ENCODE data around the gene ZNF3.
"Not testable (repeated sequence)": the region's sequence is repeated elsewhere in the genome, so short reads cannot be mapped to it uniquely, and the experiment has no call there.

The ZNF3 gene

DNA sequence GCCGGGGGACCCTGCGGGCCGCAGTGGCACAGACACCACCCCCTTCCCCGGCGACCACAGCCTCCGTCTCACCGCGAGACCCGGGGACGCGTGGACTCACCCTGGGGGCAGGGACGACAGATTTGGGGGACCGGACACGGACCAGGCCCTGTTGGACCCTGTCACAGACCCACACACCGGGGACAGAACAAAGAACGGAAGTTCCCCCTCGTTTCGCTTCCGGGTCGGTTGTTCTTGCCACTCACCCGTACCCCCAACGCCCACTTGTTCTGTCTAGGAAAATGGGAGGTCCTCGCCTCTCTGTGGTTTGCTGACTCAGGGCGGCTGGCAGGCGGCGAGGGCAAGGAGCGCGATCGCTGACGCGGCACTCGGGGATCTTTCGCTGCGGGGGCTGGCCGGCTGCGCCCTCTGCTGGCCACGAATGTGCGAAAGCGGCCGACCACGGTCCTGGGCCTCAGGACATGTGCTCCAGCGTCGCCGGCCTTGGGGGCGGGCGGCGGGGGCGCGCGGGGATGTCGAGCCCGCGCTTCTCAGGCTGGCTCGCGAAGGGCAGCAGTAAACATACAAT lies at the start of gene ZNF3:
Gene ZNF3, minus strand, starts transcription at position 189 of the 568 bp plus-strand sequence. CDS start 4,366 bp downstream, outside the sequence.
- Histone ChIP-seq H3K27ac (ENCODE audit: low read length) (peak within 1 kb of the TSS; percentile 89), H3K4me1 (ENCODE audit: control insufficient read depth in 1 of 2, insufficient read depth in 2 of 2, low read length in 2 of 2) (peaks cover 0 to 30% of the 10 kb centered on the region in 2 donors), H3K9me3 (ENCODE audit: control insufficient read depth in 1 of 2, low read length in 2 of 2) (no peaks in the 10 kb centered on the region), H3K36me3 (ENCODE audit: control insufficient read depth in 1 of 2, insufficient read depth in 2 of 2, low read length in 2 of 2) (peaks cover 5 to 16% of the 10 kb centered on the region in 2 donors), H3K4me3 (ENCODE audit: low read depth in 1 of 2, low read length in 2 of 2) (peak within 1 kb of the TSS; percentile 94), H3K27me3 (ENCODE audit: low read depth, low read length) (no peaks in the 10 kb centered on the region)

DNA sequence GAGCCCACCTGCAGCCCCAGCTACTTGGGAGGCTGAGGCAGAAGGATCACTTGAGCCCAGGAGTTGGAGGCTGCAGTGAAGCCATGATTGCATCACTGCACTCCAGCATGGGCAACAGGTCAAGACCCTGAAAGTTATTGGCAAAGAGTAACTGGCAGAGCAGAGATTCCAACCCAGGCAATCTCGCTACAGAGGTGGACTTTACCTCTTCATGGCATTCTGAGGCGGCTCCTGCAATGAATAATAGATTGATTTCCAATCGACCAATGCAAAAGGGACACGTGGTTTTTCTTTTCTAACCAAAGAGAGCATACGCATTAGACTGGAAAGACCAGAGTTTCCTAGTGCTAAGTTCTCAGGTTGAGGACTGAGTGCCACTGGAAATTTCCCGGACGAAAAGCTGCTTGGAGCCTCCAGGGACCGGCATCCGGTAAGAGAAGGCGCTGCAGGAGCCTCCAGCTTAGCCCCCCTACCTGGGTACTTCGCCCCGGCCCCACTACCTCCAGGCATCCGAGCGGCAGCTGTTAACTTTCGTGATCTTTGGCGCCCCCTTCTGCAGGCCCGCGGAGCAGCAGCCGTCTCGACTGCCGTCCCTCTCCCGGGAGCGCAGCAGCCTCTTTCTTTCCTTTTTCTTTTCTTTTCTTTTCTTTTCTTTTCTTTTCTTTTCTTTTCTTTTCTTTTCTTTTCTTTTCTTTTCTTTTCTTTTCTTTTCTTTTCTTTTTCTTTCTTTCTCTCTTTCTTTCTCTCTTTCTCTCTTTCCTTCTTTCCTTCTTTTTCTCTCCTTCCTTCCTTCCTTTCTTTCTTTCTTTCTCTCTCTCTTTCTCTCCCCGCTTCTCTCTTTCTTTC lies 49.3 kb upstream of the ZNF3 start:
- H3K9me3 ChIP-seq (ENCODE audit: control insufficient read depth in 1 of 2, low read length in 2 of 2): no peaks in the 10 kb centered on the region
- peaks cover 0 to 3% of the 10 kb centered on the region in 2 donors for H3K36me3 ChIP-seq (ENCODE audit: control insufficient read depth in 1 of 2, insufficient read depth in 2 of 2, low read length in 2 of 2)
- H3K4me3 ChIP-seq (ENCODE audit: low read depth in 1 of 2, low read length in 2 of 2): peak overlapping the region in 1 of 2 donors; percentile 33
- H3K4me1 ChIP-seq (ENCODE audit: control insufficient read depth in 1 of 2, insufficient read depth in 2 of 2, low read length in 2 of 2): peaks cover 0 to 18% of the 10 kb centered on the region in 2 donors
- no peaks in the 10 kb centered on the region for H3K27me3 ChIP-seq (ENCODE audit: low read depth, low read length)
- peak overlapping the region; percentile 5 for H3K27ac ChIP-seq (ENCODE audit: low read length)

DNA sequence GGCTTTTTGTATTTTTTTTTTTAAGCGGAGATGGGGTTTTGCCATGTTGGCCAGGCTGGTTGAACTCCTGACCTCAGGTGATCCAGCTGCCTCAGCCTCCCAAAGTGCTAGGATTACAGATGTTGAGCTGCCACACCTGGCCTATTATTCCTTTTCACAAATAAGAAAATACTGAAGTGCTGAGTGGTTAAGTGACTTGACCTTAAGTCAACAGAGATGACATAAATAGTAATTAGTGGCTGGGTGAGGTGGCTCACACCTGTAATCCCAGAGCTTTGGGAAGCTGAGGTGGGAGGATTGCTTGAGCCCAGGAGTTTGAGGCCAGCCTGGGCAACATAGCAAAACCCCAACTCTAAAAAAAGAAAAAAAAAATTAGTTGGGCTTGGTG lies 48.7 kb upstream of the ZNF3 start:
- H3K9me3 ChIP-seq (ENCODE audit: control insufficient read depth in 1 of 2, low read length in 2 of 2); H3K36me3 ChIP-seq (ENCODE audit: control insufficient read depth in 1 of 2, insufficient read depth in 2 of 2, low read length in 2 of 2); H3K4me3 ChIP-seq (ENCODE audit: low read depth in 1 of 2, low read length in 2 of 2); H3K27me3 ChIP-seq (ENCODE audit: low read depth, low read length): not testable (repeated sequence)
- Histone ChIP-seq H3K27ac (ENCODE audit: low read length) (peak overlapping the region; percentile 5), H3K4me1 (ENCODE audit: control insufficient read depth in 1 of 2, insufficient read depth in 2 of 2, low read length in 2 of 2) (peaks cover 2 to 18% of the 10 kb centered on the region in 2 donors)

GRCh38 chr7:100128637-100128963 lies 47.1 kb upstream of the ZNF3 start:
- Histone ChIP-seq H3K9me3 (ENCODE audit: control insufficient read depth in 1 of 2, low read length in 2 of 2) (no peaks in the 10 kb centered on the region), H3K4me3 (ENCODE audit: low read depth in 1 of 2, low read length in 2 of 2) (no peak overlapping the region), H3K27ac (ENCODE audit: low read length) (no peak overlapping the region), H3K36me3 (ENCODE audit: control insufficient read depth in 1 of 2, insufficient read depth in 2 of 2, low read length in 2 of 2) (peaks cover 0 to 3% of the 10 kb centered on the region in 2 donors), H3K4me1 (ENCODE audit: control insufficient read depth in 1 of 2, insufficient read depth in 2 of 2, low read length in 2 of 2) (peaks cover 7 to 18% of the 10 kb centered on the region in 2 donors), H3K27me3 (ENCODE audit: low read depth, low read length) (no peaks in the 10 kb centered on the region)

- Histone ChIP-seq H3K27ac (ENCODE audit: low read length) (no peak overlapping the region), H3K36me3 (ENCODE audit: control insufficient read depth in 1 of 2, insufficient read depth in 2 of 2, low read length in 2 of 2) (peaks cover 0 to 3% of the 10 kb centered on the region in 2 donors), H3K4me3 (ENCODE audit: low read depth in 1 of 2, low read length in 2 of 2) (peak overlapping the region; percentile 91 to 93), H3K9me3 (ENCODE audit: control insufficient read depth in 1 of 2, low read length in 2 of 2) (no peaks in the 10 kb centered on the region), H3K4me1 (ENCODE audit: control insufficient read depth in 1 of 2, insufficient read depth in 2 of 2, low read length in 2 of 2) (peaks cover 7 to 18% of the 10 kb centered on the region in 2 donors), H3K27me3 (ENCODE audit: low read depth, low read length) (no peaks in the 10 kb centered on the region)
These were observed 46.5 kb upstream of the ZNF3 start for GRCh38 chr7:100127866-100128636.

GRCh38 chr7:100126931-100127865 lies 45.7 kb upstream of the ZNF3 start, which contains the start of gene MBLAC1:
TSS of gene MBLAC1 (plus strand) at chr7:100126967. CDS start at chr7:100127396, 429 bp downstream.
- H3K9me3 ChIP-seq (ENCODE audit: control insufficient read depth in 1 of 2, low read length in 2 of 2): no peaks in the 10 kb centered on the region
- H3K27me3 ChIP-seq (ENCODE audit: low read depth, low read length): no peaks in the 10 kb centered on the region
- H3K27ac ChIP-seq (ENCODE audit: low read length): peak within 1 kb of the TSS; percentile 96
- peaks cover 7 to 18% of the 10 kb centered on the region in 2 donors for H3K4me1 ChIP-seq (ENCODE audit: control insufficient read depth in 1 of 2, insufficient read depth in 2 of 2, low read length in 2 of 2)
- H3K4me3 ChIP-seq (ENCODE audit: low read depth in 1 of 2, low read length in 2 of 2): peak within 1 kb of the TSS; percentile 91 to 93
- peaks cover 0 to 3% of the 10 kb centered on the region in 2 donors for H3K36me3 ChIP-seq (ENCODE audit: control insufficient read depth in 1 of 2, insufficient read depth in 2 of 2, low read length in 2 of 2)

- Histone ChIP-seq H3K27ac (ENCODE audit: low read length) (peak overlapping the region; percentile 96), H3K4me3 (ENCODE audit: low read depth in 1 of 2, low read length in 2 of 2) (peak overlapping the region; percentile 91 to 93), H3K27me3 (ENCODE audit: low read depth, low read length) (no peaks in the 10 kb centered on the region), H3K4me1 (ENCODE audit: control insufficient read depth in 1 of 2, insufficient read depth in 2 of 2, low read length in 2 of 2) (peaks cover 7 to 18% of the 10 kb centered on the region in 2 donors), H3K9me3 (ENCODE audit: control insufficient read depth in 1 of 2, low read length in 2 of 2) (no peaks in the 10 kb centered on the region), H3K36me3 (ENCODE audit: control insufficient read depth in 1 of 2, insufficient read depth in 2 of 2, low read length in 2 of 2) (peaks cover 0 to 3% of the 10 kb centered on the region in 2 donors)
These were observed 44.9 kb upstream of the ZNF3 start for GRCh38 chr7:100126239-100126930.

- peak overlapping the region; percentile 45 for H3K27ac ChIP-seq (ENCODE audit: low read length)
- H3K36me3 ChIP-seq (ENCODE audit: control insufficient read depth in 1 of 2, insufficient read depth in 2 of 2, low read length in 2 of 2): peaks cover 0 to 3% of the 10 kb centered on the region in 2 donors
- peaks cover 13 to 22% of the 10 kb centered on the region in 2 donors for H3K4me1 ChIP-seq (ENCODE audit: control insufficient read depth in 1 of 2, insufficient read depth in 2 of 2, low read length in 2 of 2)
- no peaks in the 10 kb centered on the region for H3K9me3 ChIP-seq (ENCODE audit: control insufficient read depth in 1 of 2, low read length in 2 of 2)
- no peaks in the 10 kb centered on the region for H3K27me3 ChIP-seq (ENCODE audit: low read depth, low read length)
- no peak overlapping the region for H3K4me3 ChIP-seq (ENCODE audit: low read depth in 1 of 2, low read length in 2 of 2)
These were observed 43.0 kb upstream of the ZNF3 start for GRCh38 chr7:100124301-100125230.

GRCh38 chr7:100122568-100122967 lies 41.0 kb upstream of the ZNF3 start:
- Histone ChIP-seq H3K9me3 (ENCODE audit: control insufficient read depth in 1 of 2, low read length in 2 of 2) (no peaks in the 10 kb centered on the region), H3K4me3 (ENCODE audit: low read depth in 1 of 2, low read length in 2 of 2) (no peak overlapping the region), H3K4me1 (ENCODE audit: control insufficient read depth in 1 of 2, insufficient read depth in 2 of 2, low read length in 2 of 2) (peaks cover 13 to 24% of the 10 kb centered on the region in 2 donors), H3K27me3 (ENCODE audit: low read depth, low read length) (no peaks in the 10 kb centered on the region), H3K27ac (ENCODE audit: low read length) (no peak overlapping the region), H3K36me3 (ENCODE audit: control insufficient read depth in 1 of 2, insufficient read depth in 2 of 2, low read length in 2 of 2) (peaks cover 0 to 3% of the 10 kb centered on the region in 2 donors)

Measured in muscle layer of duodenum (tissue), 2 donors.